GM23338 (cell line): Measurements from ENCODE around the gene DESI2. TPM values are rescaled to one million over a fixed set of nuclear protein-coding genes. Genes with fewer than 3 reads are reported as not detected.

ENCODE experiments used
- ATAC-seq: fragments of 200-7000 bp; cut with Tn5 transposase; 3 replicates; pipeline ENCODE4 v1.9.1; 2020
- DNase-seq: peaks from one replicate; pipeline ENCODE4 v3.0.0-alpha.2; 2015; ENCODE audit warnings: low spot score
- H2AFZ ChIP-seq: fragments of 200-600 bp; sonication (generic); 2 replicates; pipeline ENCODE4 v1.8.0; 2016; ENCODE audit warnings: antibody characterized with exemption, mild to moderate bottlenecking, moderate library complexity
- H3F3A ChIP-seq: fragments of 200-600 bp; sonication (generic); replicated peaks from 2 replicates; pipeline ENCODE4 v1.8.0; 2017; ENCODE audit warnings: antibody characterized with exemption, mixed run types, low read depth
- H3K27ac ChIP-seq: fragments of 200-600 bp; sonication (generic); 2 replicates; pipeline ENCODE4 v1.6.1; 2016; ENCODE audit warnings: low read depth
- H3K27me3 ChIP-seq: fragments of 200-600 bp; sonication (generic); 2 replicates; pipeline ENCODE4 v1.8.0; 2016; ENCODE audit warnings: mild to moderate bottlenecking, mixed run types, moderate library complexity; ENCODE audit not compliant: insufficient read depth
- H3K36me3 ChIP-seq: fragments of 200-600 bp; sonication (generic); 2 replicates; pipeline ENCODE4 v1.8.0; 2016; ENCODE audit warnings: mild to moderate bottlenecking; ENCODE audit not compliant: insufficient read depth
- H3K4me1 ChIP-seq: fragments of 200-600 bp; sonication (generic); 2 replicates; pipeline ENCODE4 v1.8.0; 2016; ENCODE audit warnings: mild to moderate bottlenecking, moderate library complexity; ENCODE audit not compliant: insufficient read depth
- H3K4me2 ChIP-seq: fragments of 200-600 bp; sonication (generic); 2 replicates; pipeline ENCODE4 v1.7.1; 2017; ENCODE audit warnings: mixed run types
- H3K4me3 ChIP-seq: fragments of 200-600 bp; sonication (generic); 2 replicates; pipeline ENCODE4 v1.6.1; 2016; ENCODE audit warnings: mixed run types
- H3K79me2 ChIP-seq: fragments of 200-600 bp; sonication (generic); replicated peaks from 2 replicates; pipeline ENCODE4 v1.8.0; 2017; ENCODE audit warnings: mild to moderate bottlenecking; ENCODE audit not compliant: insufficient read depth
- H3K9me2 ChIP-seq: fragments of 200-600 bp; sonication (generic); 2 replicates; pipeline ENCODE4 v1.8.0; 2017; ENCODE audit not compliant: insufficient read depth
- H4K20me1 ChIP-seq: fragments of 200-600 bp; sonication (generic); replicated peaks from 2 replicates; pipeline ENCODE4 v1.8.0; 2017; ENCODE audit warnings: mild to moderate bottlenecking; ENCODE audit not compliant: insufficient read depth
- H3K27ac Mint-ChIP-seq: 2 replicates; pipeline ENCODE4 v1.8.0; 2020; ENCODE audit warnings: inconsistent platforms, mild to moderate bottlenecking, moderate library complexity, mixed read lengths
- H3K27me3 Mint-ChIP-seq: 3 replicates; pipeline ENCODE4 v1.8.0; 2022; ENCODE audit warnings: low read depth, mild to moderate bottlenecking, moderate library complexity, mixed read lengths, inconsistent platforms; ENCODE audit not compliant: insufficient read depth, poor library complexity
- H3K36me3 Mint-ChIP-seq: 3 replicates; pipeline ENCODE4 v1.8.0; 2021; ENCODE audit warnings: low read depth, mild to moderate bottlenecking, inconsistent platforms, moderate library complexity, mixed read lengths
- H3K4me1 Mint-ChIP-seq: 3 replicates; pipeline ENCODE4 v1.8.0; 2020; ENCODE audit warnings: mild to moderate bottlenecking, inconsistent platforms, mixed read lengths
- H3K4me3 Mint-ChIP-seq: 3 replicates; pipeline ENCODE4 v1.8.0; 2021; ENCODE audit warnings: moderate library complexity, mild to moderate bottlenecking, inconsistent platforms, mixed read lengths
- H3K9me3 Mint-ChIP-seq: 3 replicates; pipeline ENCODE4 v1.8.0; 2020; ENCODE audit warnings: moderate library complexity, mild to moderate bottlenecking, inconsistent platforms, mixed read lengths
- CREB1 ChIP-seq: fragments of 250-450 bp; sonication (Bioruptor Pico); IDR thresholded peaks from 2 replicates; pipeline ENCODE4 v1.5.0; 2020; ENCODE audit warnings: low read depth, mild to moderate bottlenecking, moderate library complexity
- CTCF ChIP-seq, 2 experiments: fragments of 200-600 bp in 1 of 2; sonication (generic) in 1 of 2; conservative IDR thresholded peaks; 2 replicates each; pipeline versions ENCODE4 v1.5.1 to v1.6.1; 2016 to 2017; ENCODE audit warnings: antibody characterized with exemption in 2 of 2, low read depth in 2 of 2, mild to moderate bottlenecking in 2 of 2, moderate library complexity in 1 of 2
- ETS1 ChIP-seq: IDR thresholded peaks from 2 replicates; pipeline ENCODE4 v1.6.1; 2016; ENCODE audit warnings: antibody characterized with exemption
- EZH2phosphoT487 ChIP-seq: fragments of 200-600 bp; sonication (generic); IDR thresholded peaks from one replicate; pipeline ENCODE4 v1.8.1; 2018; ENCODE audit warnings: antibody characterized with exemption; ENCODE audit not compliant: unreplicated experiment
- JUNB ChIP-seq: IDR thresholded peaks from one replicate; pipeline ENCODE4 v1.6.1; 2016; ENCODE audit warnings: antibody characterized with exemption; ENCODE audit not compliant: unreplicated experiment
- NANOG ChIP-seq: IDR thresholded peaks from 2 replicates; pipeline ENCODE4 v1.6.1; 2016; ENCODE audit warnings: antibody characterized with exemption, borderline replicate concordance
- POLR2AphosphoS5 ChIP-seq: IDR thresholded peaks from 2 replicates; pipeline ENCODE4 v1.6.1; 2016; ENCODE audit warnings: antibody characterized with exemption, low read depth
- STAT1 ChIP-seq: IDR thresholded peaks from one replicate; pipeline ENCODE4 v1.6.1; 2016; ENCODE audit warnings: antibody characterized with exemption; ENCODE audit not compliant: unreplicated experiment
- ZNF114 ChIP-seq: fragments of 250-450 bp; sonication (Bioruptor Pico); IDR thresholded peaks from 2 replicates; pipeline ENCODE4 v1.5.0; 2020; ENCODE audit warnings: mild to moderate bottlenecking, moderate library complexity
- polyA plus RNA-seq: library from polyadenylated mRNA; unstranded; fragments of >200 nt; fragmentation: Nextera tagmentation; extraction: Ambion mirVana; gene quantifications from 2 replicates; pipeline ENCODE4 v1.2.1, GENCODE V29; 2016
- total RNA-seq: library from RNA; depleted of rRNA; stranded (reverse); fragments of >200 nt; shearing (Covaris generic); gene quantifications from 2 replicates; pipeline ENCODE4 v1.2.3, GENCODE V29; 2014

Gene DESI2
- total and polyA plus RNA-seq, 2 experiments from 2014 or later = 145 TPM

- no peak overlapping the region for H3K4me2 ChIP-seq
- no peaks in the 10 kb centered on the region; the same call in 2 of the 3 replicates for H3K9me3 Mint-ChIP-seq
- no peaks in the 10 kb centered on the region for H3K79me2 ChIP-seq
- DNase-seq (no peak), ATAC-seq (no peak)
- no peaks in the 10 kb centered on the region for H3K27me3 ChIP-seq
- H2AFZ ChIP-seq = no peak overlapping the region
- no peak for TF ChIP-seq NANOG
- no peak for TF ChIP-seq CREB1
- TF ChIP-seq POLR2AphosphoS5 = no peak
- peaks cover 35% of the 10 kb centered on the region for H3K36me3 ChIP-seq
- no peak overlapping the region for H3K4me3 ChIP-seq
- H3K36me3 Mint-ChIP-seq = peaks cover 81% of the 10 kb centered on the region
- no peak overlapping the region for H3K27ac ChIP-seq
- no peaks in the 10 kb centered on the region; the same call in 1 of the 2 replicates for H4K20me1 ChIP-seq
- H3K9me2 ChIP-seq = no peaks in the 10 kb centered on the region; the same call in 1 of the 2 replicates
- H3K27me3 Mint-ChIP-seq = peaks cover 5% of the 10 kb centered on the region
- H3K4me3 Mint-ChIP-seq = no peak overlapping the region
- no peaks in the 10 kb centered on the region; the same call in 1 of the 2 replicates for H3F3A ChIP-seq
- no peaks in the 10 kb centered on the region for H3K4me1 Mint-ChIP-seq
- no peak overlapping the region for H3K27ac Mint-ChIP-seq
- H3K4me1 ChIP-seq = no peaks in the 10 kb centered on the region
Observed at GRCh38 chr1:244702620-244703019, 49.7 kb downstream of the DESI2 start.

GRCh38 chr1:244704107-244704506 lies 51.2 kb downstream of the DESI2 start:
- Histone ChIP-seq H3K27ac (no peak overlapping the region), H3K4me2 (no peak overlapping the region), H2AFZ (no peak overlapping the region), H3F3A (no peaks in the 10 kb centered on the region; the same call in 1 of the 2 replicates), H4K20me1 (no peaks in the 10 kb centered on the region), H3K79me2 (no peaks in the 10 kb centered on the region), H3K27me3 (no peaks in the 10 kb centered on the region), H3K9me2 (no peaks in the 10 kb centered on the region; the same call in 1 of the 2 replicates), H3K4me1 (no peaks in the 10 kb centered on the region), H3K4me3 (no peak overlapping the region), H3K36me3 (peaks cover 25% of the 10 kb centered on the region)
- DNase-seq = no peak
- Mint-ChIP-seq H3K4me3 (no peak overlapping the region), H3K27ac (no peak overlapping the region), H3K4me1 (no peaks in the 10 kb centered on the region), H3K36me3 (peaks cover 66% of the 10 kb centered on the region), H3K27me3 (peaks cover 5% of the 10 kb centered on the region), H3K9me3 (no peaks in the 10 kb centered on the region; the same call in 2 of the 3 replicates)
- TF ChIP-seq CREB1 = no peak
- TF ChIP-seq EZH2phosphoT487 = no peak
- TF ChIP-seq ETS1 = no peak
- TF ChIP-seq CTCF (conservative IDR thresholded peaks at IDR 0.05; ENCODE audit: low read depth in 2 of 2) = no peak
- no peak for TF ChIP-seq ZNF114 (CRISPR knock-in tag)
- TF ChIP-seq JUNB = no peak
- TF ChIP-seq STAT1 = no peak
- ATAC-seq = no peak
